Measurements from ENCODE around the gene KIAA0930.

- TF ChIP-seq EZH2 (IDR thresholded peaks at IDR 0.05; ENCODE audit: borderline replicate concordance, insufficient read depth, low read length, poor library complexity, severe bottlenecking) (no peak), TAF1 (IDR thresholded peaks at IDR 0.05; ENCODE audit: low read depth) (no peak), REST (IDR thresholded peaks at IDR 0.05; ENCODE audit: borderline replicate concordance) (no peak), POLR2AphosphoS5 (IDR thresholded peaks at IDR 0.05) (no peak), MXI1 (conservative IDR thresholded peaks at IDR 0.05; ENCODE audit: poor library complexity, severe bottlenecking) (no peak)
- TF ChIP-seq, protein P1, sequence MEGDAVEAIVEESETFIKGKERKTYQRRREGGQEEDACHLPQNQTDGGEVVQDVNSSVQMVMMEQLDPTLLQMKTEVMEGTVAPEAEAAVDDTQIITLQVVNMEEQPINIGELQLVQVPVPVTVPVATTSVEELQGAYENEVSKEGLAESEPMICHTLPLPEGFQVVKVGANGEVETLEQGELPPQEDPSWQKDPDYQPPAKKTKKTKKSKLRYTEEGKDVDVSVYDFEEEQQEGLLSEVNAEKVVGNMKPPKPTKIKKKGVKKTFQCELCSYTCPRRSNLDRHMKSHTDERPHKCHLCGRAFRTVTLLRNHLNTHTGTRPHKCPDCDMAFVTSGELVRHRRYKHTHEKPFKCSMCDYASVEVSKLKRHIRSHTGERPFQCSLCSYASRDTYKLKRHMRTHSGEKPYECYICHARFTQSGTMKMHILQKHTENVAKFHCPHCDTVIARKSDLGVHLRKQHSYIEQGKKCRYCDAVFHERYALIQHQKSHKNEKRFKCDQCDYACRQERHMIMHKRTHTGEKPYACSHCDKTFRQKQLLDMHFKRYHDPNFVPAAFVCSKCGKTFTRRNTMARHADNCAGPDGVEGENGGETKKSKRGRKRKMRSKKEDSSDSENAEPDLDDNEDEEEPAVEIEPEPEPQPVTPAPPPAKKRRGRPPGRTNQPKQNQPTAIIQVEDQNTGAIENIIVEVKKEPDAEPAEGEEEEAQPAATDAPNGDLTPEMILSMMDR (IDR thresholded peaks at IDR 0.05; ENCODE audit: poor library complexity, severe bottlenecking): no peak
These were observed 15.5 kb downstream of the KIAA0930 start for GRCh38 chr22:45224988-45225731.

Measured in neural cell (in vitro differentiated cells).